ENCODE data around the gene GLOD5. TPM values are rescaled to one million over a fixed set of nuclear protein-coding genes. Genes with fewer than 3 reads are reported as not detected.

Gene GLOD5
- total RNA-seq, 2 donors from 2014 or later: not detected

DNA sequence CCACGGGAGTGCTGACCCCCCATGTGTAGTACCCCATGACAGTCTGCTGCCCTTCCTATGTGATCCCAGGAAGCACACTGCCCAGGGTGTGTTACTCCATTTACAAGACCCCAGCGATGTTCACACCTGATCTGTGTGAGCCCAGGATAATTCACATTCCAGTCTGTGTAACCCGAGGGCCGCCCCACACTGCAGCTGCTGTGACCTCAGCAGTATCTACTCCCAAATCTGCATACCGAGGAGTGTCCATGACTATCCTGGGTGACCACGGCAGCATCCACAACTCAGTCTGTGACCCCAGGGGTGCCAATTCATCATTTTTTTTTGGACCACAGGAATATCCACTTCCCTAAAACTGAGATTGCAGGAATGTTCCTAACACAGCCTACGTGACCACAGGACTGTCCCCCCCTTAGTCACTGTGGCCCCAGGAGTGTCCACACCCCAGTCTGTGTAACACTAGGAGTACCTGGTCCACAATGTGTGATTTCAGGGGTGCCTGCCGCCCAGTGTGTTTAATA lies 7.8 kb upstream of the GLOD5 start:
- Histone ChIP-seq H3K4me3 (ENCODE audit: low read length) (no peak overlapping the region), H3K27me3 (ENCODE audit: control insufficient read depth, insufficient read depth, low read length, poor library complexity, severe bottlenecking) (no peaks in the 10 kb centered on the region), H3K9ac (ENCODE audit: extremely low read depth, low read length, poor library complexity, severe bottlenecking) (no peak overlapping the region), H3K9me3 (ENCODE audit: control insufficient read depth, low read length) (no peaks in the 10 kb centered on the region), H3K4me1 (ENCODE audit: control insufficient read depth, insufficient read depth, low read length) (no peaks in the 10 kb centered on the region), H3K27ac (ENCODE audit: low read depth, low read length) (no peak overlapping the region), H3K36me3 (ENCODE audit: control insufficient read depth, insufficient read depth, low read length) (no peaks in the 10 kb centered on the region)
- Mint-ChIP-seq H3K27ac (no peak overlapping the region), H3K4me1 (no peaks in the 10 kb centered on the region), H3K9me3 (peaks cover 60% of the 10 kb centered on the region), H3K36me3 (ENCODE audit: low read depth) (no peaks in the 10 kb centered on the region), H3K4me3 (no peak overlapping the region), H3K27me3 (ENCODE audit: insufficient read depth) (no peaks in the 10 kb centered on the region)
- TF ChIP-seq, protein P1, sequence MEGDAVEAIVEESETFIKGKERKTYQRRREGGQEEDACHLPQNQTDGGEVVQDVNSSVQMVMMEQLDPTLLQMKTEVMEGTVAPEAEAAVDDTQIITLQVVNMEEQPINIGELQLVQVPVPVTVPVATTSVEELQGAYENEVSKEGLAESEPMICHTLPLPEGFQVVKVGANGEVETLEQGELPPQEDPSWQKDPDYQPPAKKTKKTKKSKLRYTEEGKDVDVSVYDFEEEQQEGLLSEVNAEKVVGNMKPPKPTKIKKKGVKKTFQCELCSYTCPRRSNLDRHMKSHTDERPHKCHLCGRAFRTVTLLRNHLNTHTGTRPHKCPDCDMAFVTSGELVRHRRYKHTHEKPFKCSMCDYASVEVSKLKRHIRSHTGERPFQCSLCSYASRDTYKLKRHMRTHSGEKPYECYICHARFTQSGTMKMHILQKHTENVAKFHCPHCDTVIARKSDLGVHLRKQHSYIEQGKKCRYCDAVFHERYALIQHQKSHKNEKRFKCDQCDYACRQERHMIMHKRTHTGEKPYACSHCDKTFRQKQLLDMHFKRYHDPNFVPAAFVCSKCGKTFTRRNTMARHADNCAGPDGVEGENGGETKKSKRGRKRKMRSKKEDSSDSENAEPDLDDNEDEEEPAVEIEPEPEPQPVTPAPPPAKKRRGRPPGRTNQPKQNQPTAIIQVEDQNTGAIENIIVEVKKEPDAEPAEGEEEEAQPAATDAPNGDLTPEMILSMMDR (conservative IDR thresholded peaks at IDR 0.05): no peak
- 91 to 100% methylated on average over 4 to 8 of the region's 8 CpGs for WGBS, 2 experiments (ENCODE audit: insufficient coverage in 1 of 2, insufficient read length in 1 of 2)
- DNase-seq: no peak

- H3K4me1 ChIP-seq (ENCODE audit: control insufficient read depth, insufficient read depth, low read length): no peaks in the 10 kb centered on the region
- TF ChIP-seq, protein P1 (conservative IDR thresholded peaks at IDR 0.05): no peak
- Mint-ChIP-seq H3K36me3 (ENCODE audit: low read depth) (no peaks in the 10 kb centered on the region), H3K27me3 (ENCODE audit: insufficient read depth) (no peaks in the 10 kb centered on the region), H3K4me1 (no peaks in the 10 kb centered on the region), H3K9me3 (peaks cover 61% of the 10 kb centered on the region), H3K27ac (no peak overlapping the region), H3K4me3 (no peak overlapping the region)
- no peaks in the 10 kb centered on the region for H3K27me3 ChIP-seq (ENCODE audit: control insufficient read depth, insufficient read depth, low read length, poor library complexity, severe bottlenecking)
- H3K9ac ChIP-seq (ENCODE audit: extremely low read depth, low read length, poor library complexity, severe bottlenecking): no peak overlapping the region
- H3K27ac ChIP-seq (ENCODE audit: low read depth, low read length): no peak overlapping the region
- H3K4me3 ChIP-seq (ENCODE audit: low read length): no peak overlapping the region
- no peak for DNase-seq
- no peaks in the 10 kb centered on the region for H3K9me3 ChIP-seq (ENCODE audit: control insufficient read depth, low read length)
- no peaks in the 10 kb centered on the region for H3K36me3 ChIP-seq (ENCODE audit: control insufficient read depth, insufficient read depth, low read length)
- WGBS, 2 experiments (ENCODE audit: insufficient coverage in 1 of 2, insufficient read length in 1 of 2): 84 to 87% methylated on average over 6 to 8 of the region's 8 CpGs
These were observed 7.3 kb upstream of the GLOD5 start for GRCh38 chrX:48754238-48754637.

DNA sequence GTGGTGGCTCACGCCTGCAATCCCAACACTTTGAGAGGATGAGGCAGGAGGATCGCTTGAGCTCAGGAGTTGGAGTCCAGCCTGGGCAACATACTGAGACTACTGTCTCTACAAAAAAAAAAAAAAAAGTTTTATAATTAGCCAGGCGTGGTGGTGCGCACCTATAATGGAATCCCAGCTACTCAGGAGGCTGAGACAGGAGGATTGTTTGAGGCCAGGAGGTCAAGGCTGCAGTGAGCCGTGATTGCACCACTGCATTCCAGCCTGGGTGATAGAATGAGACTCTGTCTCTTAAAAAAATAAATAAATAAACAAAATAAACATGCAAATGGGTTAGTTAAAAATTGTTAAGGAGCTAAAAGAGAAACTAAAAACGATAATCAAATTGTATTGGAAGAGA lies 7.7 kb downstream of the GLOD5 start:
- no peaks in the 10 kb centered on the region for H3K9me3 ChIP-seq (ENCODE audit: control insufficient read depth, low read length)
- H3K27ac ChIP-seq (ENCODE audit: low read depth, low read length): no peak overlapping the region
- Mint-ChIP-seq H3K9me3 (peaks cover 61% of the 10 kb centered on the region), H3K4me3 (no peak overlapping the region), H3K27me3 (ENCODE audit: insufficient read depth) (no peaks in the 10 kb centered on the region), H3K27ac (no peak overlapping the region), H3K4me1 (no peaks in the 10 kb centered on the region), H3K36me3 (ENCODE audit: low read depth) (no peaks in the 10 kb centered on the region)
- H3K9ac ChIP-seq (ENCODE audit: extremely low read depth, low read length, poor library complexity, severe bottlenecking): no peak overlapping the region
- no peak for DNase-seq
- no peaks in the 10 kb centered on the region for H3K27me3 ChIP-seq (ENCODE audit: control insufficient read depth, insufficient read depth, low read length, poor library complexity, severe bottlenecking)
- H3K36me3 ChIP-seq (ENCODE audit: control insufficient read depth, insufficient read depth, low read length): no peaks in the 10 kb centered on the region
- no peak overlapping the region for H3K4me3 ChIP-seq (ENCODE audit: low read length)
- H3K4me1 ChIP-seq (ENCODE audit: control insufficient read depth, insufficient read depth, low read length): no peaks in the 10 kb centered on the region
- TF ChIP-seq, protein P1 (conservative IDR thresholded peaks at IDR 0.05): no peak
- WGBS, 2 experiments (ENCODE audit: insufficient coverage in 1 of 2, insufficient read length in 1 of 2): 95 to 100% methylated on average over 1 to 4 of the region's 6 CpGs
